ENCODE results near the gene EXOC4.

The EXOC4 gene

GRCh38 chr7:133683182-133683454 is 430.2 kb downstream of the EXOC4 start:
- no peak for DNase-seq

- DNase-seq = no peak
These were observed 435.8 kb downstream of the EXOC4 start for GRCh38 chr7:133688483-133689239.

GRCh38 chr7:133690740-133691139 is 437.9 kb downstream of the EXOC4 start:
- no peak for DNase-seq

GRCh38 chr7:133691727-133692610 is 439.1 kb downstream of the EXOC4 start:
- no peak for DNase-seq

- DNase-seq = no peak
These were observed 440.4 kb downstream of the EXOC4 start for GRCh38 chr7:133693281-133693680.

GRCh38 chr7:133696056-133696455 is 443.2 kb downstream of the EXOC4 start:
- no peak for DNase-seq

GRCh38 chr7:133697585-133697984 is 444.7 kb downstream of the EXOC4 start:
- no peak for DNase-seq

- no peak for DNase-seq
These were observed 445.2 kb downstream of the EXOC4 start for GRCh38 chr7:133698127-133698526.

GRCh38 chr7:133699386-133699785 is 446.5 kb downstream of the EXOC4 start:
- DNase-seq = no peak

- DNase-seq = no peak
These were observed 449.2 kb downstream of the EXOC4 start for GRCh38 chr7:133702078-133702477.

- DNase-seq = no peak
These were observed 450.1 kb downstream of the EXOC4 start for GRCh38 chr7:133702960-133703359.

- no peak for DNase-seq
These were observed 450.7 kb downstream of the EXOC4 start for GRCh38 chr7:133703547-133703946.

- DNase-seq = no peak
These were observed 451.6 kb downstream of the EXOC4 start for GRCh38 chr7:133704453-133704852.

- DNase-seq = no peak
These were observed 452.7 kb downstream of the EXOC4 start for GRCh38 chr7:133705596-133705995.

- DNase-seq = no peak
These were observed 453.1 kb downstream of the EXOC4 start for GRCh38 chr7:133706016-133706415.

- no peak for DNase-seq
These were observed 456.4 kb downstream of the EXOC4 start for GRCh38 chr7:133709036-133709880.

GRCh38 chr7:133712544-133712943 is 459.7 kb downstream of the EXOC4 start:
- no peak for DNase-seq

- no peak for DNase-seq
These were observed 461.8 kb downstream of the EXOC4 start for GRCh38 chr7:133714654-133715053.

GRCh38 chr7:133718131-133718530 is 465.3 kb downstream of the EXOC4 start:
- DNase-seq = no peak

GRCh38 chr7:133723044-133723443 is 470.2 kb downstream of the EXOC4 start:
- no peak for DNase-seq

- DNase-seq = no peak
These were observed 471.3 kb downstream of the EXOC4 start for GRCh38 chr7:133724148-133724547.

- DNase-seq = no peak
These were observed 471.8 kb downstream of the EXOC4 start for GRCh38 chr7:133724694-133725093.

GRCh38 chr7:133727476-133728214 is 474.8 kb downstream of the EXOC4 start:
- no peak for DNase-seq
